Immature natural killer cell (primary cell): ENCODE data around the gene TMEM80. TPM values are rescaled to one million over a fixed set of nuclear protein-coding genes. Genes with fewer than 3 reads are reported as not detected.

ENCODE experiments used
- DNase-seq, 3 donors: peaks; one replicate each; pipeline ENCODE4 v3.0.0; 2022; ENCODE audit warnings: mixed read lengths in 1 of 3
- H3K27ac Mint-ChIP-seq, 6 donors: one replicate each; pipeline ENCODE4 v1.8.0; 2020; ENCODE audit warnings: mixed read lengths in 6 of 6, mild to moderate bottlenecking in 5 of 6, inconsistent platforms in 4 of 6, moderate library complexity in 3 of 6
- H3K27me3 Mint-ChIP-seq, 3 donors: one replicate each; pipeline ENCODE4 v1.8.0; 2020 to 2021; ENCODE audit warnings: low read depth in 3 of 3, mild to moderate bottlenecking in 3 of 3, mixed read lengths in 3 of 3, moderate library complexity in 3 of 3, inconsistent platforms in 1 of 3
- H3K36me3 Mint-ChIP-seq, 3 donors: one replicate each; pipeline ENCODE4 v1.8.0; 2020; ENCODE audit warnings: mixed read lengths in 3 of 3, inconsistent platforms in 2 of 3, mild to moderate bottlenecking in 2 of 3
- H3K4me1 Mint-ChIP-seq, 2 donors: one replicate each; pipeline ENCODE4 v1.8.0; 2020; ENCODE audit warnings: inconsistent platforms in 2 of 2, mild to moderate bottlenecking in 2 of 2, mixed read lengths in 2 of 2, moderate library complexity in 1 of 2
- H3K4me3 Mint-ChIP-seq, 5 donors: one replicate each; pipeline ENCODE4 v1.8.0; 2020; ENCODE audit warnings: mild to moderate bottlenecking in 5 of 5, mixed read lengths in 5 of 5, inconsistent platforms in 3 of 5, moderate library complexity in 3 of 5
- H3K9me3 Mint-ChIP-seq, 6 donors: one replicate each; pipeline ENCODE4 v1.8.0; 2020; ENCODE audit warnings: mild to moderate bottlenecking in 6 of 6, mixed read lengths in 6 of 6, inconsistent platforms in 4 of 6, moderate library complexity in 3 of 6
- polyA plus RNA-seq, 3 donors: library from polyadenylated mRNA; unstranded; fragments of 300-500 nt; fragmentation: Illumina TruSeq; gene quantifications; one replicate each; pipeline ENCODE4 v1.2.3, GENCODE V29; 2021

TMEM80 gene
- polyA plus RNA-seq, 3 donors from 2014 or later: 21.3 to 32.4 (median 30.4) TPM

- DNase-seq: no peak
- Mint-ChIP-seq H3K4me3 (no peak overlapping the region), H3K27me3 (peaks cover 3 to 6% (median 5%) of the 10 kb centered on the region in 3 donors), H3K4me1 (peaks cover 0 to 5% of the 10 kb centered on the region in 2 donors), H3K9me3 (no peaks in the 10 kb centered on the region), H3K36me3 (no peaks in the 10 kb centered on the region), H3K27ac (no peak overlapping the region)
Observed at GRCh38 chr11:707817-708420, 12.3 kb downstream of the TMEM80 start.

DNA sequence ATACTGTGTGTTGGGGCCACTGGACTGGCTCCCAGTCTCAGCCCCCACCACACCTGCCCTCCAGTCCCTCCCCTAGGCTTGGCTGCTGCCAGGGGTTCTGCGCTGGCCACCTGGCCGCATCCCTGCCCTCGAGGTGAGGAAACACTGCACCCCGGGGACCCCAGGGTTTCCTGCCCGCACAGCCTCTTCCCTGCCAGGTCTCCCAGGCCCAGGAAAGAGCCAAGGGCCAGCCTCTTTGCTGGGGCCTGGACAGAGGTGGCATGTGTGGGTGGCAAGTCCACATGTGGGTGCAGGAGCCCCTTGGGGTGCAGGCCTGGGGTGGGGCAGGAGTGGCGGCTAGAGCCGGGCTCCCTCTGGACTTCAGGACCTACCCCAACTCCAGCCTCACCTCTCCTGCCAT is 12.9 kb downstream of the TMEM80 start:
- peaks cover 5 to 6% (median 5%) of the 10 kb centered on the region in 3 donors for H3K27me3 Mint-ChIP-seq
- H3K4me1 Mint-ChIP-seq: peaks cover 0 to under 1% of the 10 kb centered on the region in 2 donors
- no peaks in the 10 kb centered on the region for H3K36me3 Mint-ChIP-seq
- no peak for DNase-seq
- H3K27ac Mint-ChIP-seq: no peak overlapping the region
- no peaks in the 10 kb centered on the region for H3K9me3 Mint-ChIP-seq
- H3K4me3 Mint-ChIP-seq: no peak overlapping the region

GRCh38 chr11:709109-709997 is 13.7 kb downstream of the TMEM80 start:
- no peak overlapping the region for H3K27ac Mint-ChIP-seq
- DNase-seq: no peak
- H3K4me3 Mint-ChIP-seq: no peak overlapping the region
- H3K9me3 Mint-ChIP-seq: no peaks in the 10 kb centered on the region
- peaks cover 5 to 6% (median 5%) of the 10 kb centered on the region in 3 donors for H3K27me3 Mint-ChIP-seq
- H3K36me3 Mint-ChIP-seq: no peaks in the 10 kb centered on the region
- no peaks in the 10 kb centered on the region for H3K4me1 Mint-ChIP-seq

- H3K9me3 Mint-ChIP-seq: no peaks in the 10 kb centered on the region
- H3K27ac Mint-ChIP-seq: no peak overlapping the region
Observed at GRCh38 chr11:714436-714835, 18.8 kb downstream of the TMEM80 start.

DNA sequence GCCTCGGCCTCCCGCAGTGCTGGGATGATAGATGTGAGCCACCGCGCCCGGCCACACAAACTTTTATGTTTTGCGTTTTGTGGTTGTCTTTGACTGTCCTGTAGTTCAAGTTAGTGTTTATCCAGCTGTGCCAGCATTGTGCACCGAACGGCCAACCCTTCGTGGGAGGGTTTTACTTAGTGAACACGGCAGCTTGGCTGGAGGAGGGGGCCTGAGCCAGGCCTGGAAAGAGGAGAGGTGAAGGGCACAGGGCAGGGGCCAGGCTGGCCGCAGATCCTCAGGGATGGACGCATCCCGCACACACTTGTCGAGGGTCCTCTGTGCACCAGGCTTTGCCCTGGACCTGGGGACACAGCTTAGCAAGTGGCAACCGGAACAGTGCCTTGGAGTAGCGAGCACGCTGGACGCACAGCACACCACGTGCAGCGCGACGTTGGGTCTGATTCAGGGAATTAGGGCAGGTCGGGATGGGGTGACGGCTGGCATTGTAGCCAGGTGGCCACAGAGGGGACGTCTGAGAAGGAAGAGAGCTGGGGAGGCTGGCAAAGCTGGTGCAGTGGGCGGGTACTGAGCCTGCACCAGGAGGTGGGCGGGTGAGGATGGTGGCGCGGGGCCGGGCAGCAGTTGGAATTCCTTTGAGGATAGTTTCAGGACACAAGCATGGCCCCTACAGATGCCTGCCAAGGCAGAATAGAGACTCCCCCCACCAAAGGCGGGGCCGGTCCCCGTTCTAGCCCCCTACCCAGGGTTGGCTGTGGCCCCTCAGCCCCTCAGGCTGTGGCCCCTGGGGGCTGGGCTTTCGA is 23.8 kb downstream of the TMEM80 start:
- Mint-ChIP-seq H3K27me3 (peaks cover 6 to 14% (median 11%) of the 10 kb centered on the region in 3 donors), H3K36me3 (no peaks in the 10 kb centered on the region), H3K27ac (no peak overlapping the region), H3K4me1 (peaks cover 6 to 7% of the 10 kb centered on the region in 2 donors), H3K9me3 (no peaks in the 10 kb centered on the region), H3K4me3 (peak overlapping the region in 4 of 5 donors; percentile 21 to 63 (median 38))
- no peak for DNase-seq

More at GRCh38 chr11:714436-714835, 18.8 kb downstream of the TMEM80 start:
- Mint-ChIP-seq H3K27me3 (peaks cover 0 to 6% (median 5%) of the 10 kb centered on the region in 3 donors), H3K4me1 (no peaks in the 10 kb centered on the region), H3K36me3 (no peaks in the 10 kb centered on the region), H3K4me3 (no peak overlapping the region)
- no peak for DNase-seq

GRCh38 chr11:720017-720641 is 24.5 kb downstream of the TMEM80 start:
- Mint-ChIP-seq H3K27ac (no peak overlapping the region), H3K9me3 (no peaks in the 10 kb centered on the region), H3K4me3 (peak overlapping the region in 4 of 5 donors; percentile 21 to 65 (median 34)), H3K36me3 (no peaks in the 10 kb centered on the region), H3K4me1 (peaks cover 6 to 7% of the 10 kb centered on the region in 2 donors), H3K27me3 (peaks cover 6 to 14% (median 11%) of the 10 kb centered on the region in 3 donors)
- DNase-seq: no peak

DNA sequence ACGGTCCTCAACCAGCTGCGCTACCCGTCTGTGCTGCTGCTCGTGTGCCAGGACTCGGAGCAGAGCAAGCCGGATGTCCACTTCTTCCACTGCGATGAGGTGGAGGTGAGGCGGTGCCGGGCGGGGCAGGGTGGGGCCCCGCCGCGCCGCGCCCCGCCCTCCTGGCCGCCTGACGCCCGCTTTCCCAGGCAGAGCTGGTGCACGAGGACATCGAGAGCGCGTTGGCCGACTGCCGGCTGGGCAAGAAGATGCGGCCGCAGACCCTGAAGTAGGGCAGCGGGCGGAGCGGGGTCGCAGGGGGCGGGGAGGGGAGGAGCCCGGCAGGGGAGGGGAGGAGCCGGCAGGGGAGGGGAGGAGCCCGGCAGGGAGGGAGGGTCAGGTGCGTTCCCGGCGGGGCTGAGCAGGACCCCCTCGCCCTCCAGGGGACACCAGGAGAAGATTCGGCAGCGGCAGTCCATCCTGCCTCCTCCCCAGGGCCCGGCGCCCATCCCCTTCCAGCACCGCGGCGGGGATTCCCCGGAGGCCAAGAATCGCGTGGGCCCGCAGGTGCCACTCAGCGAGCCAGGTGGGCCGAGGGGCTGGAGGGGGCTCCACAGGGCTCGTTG is 25.1 kb downstream of the TMEM80 start:
- Mint-ChIP-seq H3K27ac (no peak overlapping the region), H3K4me1 (peaks cover 6 to 7% of the 10 kb centered on the region in 2 donors), H3K9me3 (no peaks in the 10 kb centered on the region), H3K36me3 (no peaks in the 10 kb centered on the region), H3K27me3 (peaks cover 6 to 12% (median 11%) of the 10 kb centered on the region in 3 donors), H3K4me3 (peak overlapping the region in 2 of 5 donors; percentile 39 to 65)
- no peak for DNase-seq

DNA sequence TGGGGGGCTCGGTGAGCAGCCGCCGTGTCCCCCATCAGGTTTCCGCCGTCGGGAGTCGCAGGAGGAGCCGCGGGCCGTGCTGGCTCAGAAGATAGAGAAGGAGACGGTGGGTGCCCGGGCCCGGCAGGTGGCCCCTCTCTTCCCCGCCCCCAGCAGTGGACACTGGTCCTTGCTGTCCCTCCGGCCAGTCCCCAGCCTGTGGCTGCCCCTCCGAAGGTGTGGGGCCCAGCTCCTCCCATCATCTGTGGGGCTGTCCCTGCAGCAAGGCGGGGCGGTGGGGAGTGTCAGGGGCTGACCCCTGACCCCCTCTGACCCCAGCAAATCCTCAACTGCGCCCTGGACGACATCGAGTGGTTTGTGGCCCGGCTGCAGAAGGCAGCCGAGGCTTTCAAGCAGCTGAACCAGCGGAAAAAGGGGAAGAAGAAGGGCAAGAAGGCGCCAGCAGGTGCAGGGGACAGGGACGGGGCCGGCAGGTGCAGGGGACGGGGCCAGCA is 25.7 kb downstream of the TMEM80 start:
- DNase-seq: no peak
- peaks cover 6 to 12% (median 11%) of the 10 kb centered on the region in 3 donors for H3K27me3 Mint-ChIP-seq
- peaks cover 6 to 7% of the 10 kb centered on the region in 2 donors for H3K4me1 Mint-ChIP-seq
- no peaks in the 10 kb centered on the region for H3K36me3 Mint-ChIP-seq
- no peaks in the 10 kb centered on the region for H3K9me3 Mint-ChIP-seq
- no peak overlapping the region for H3K27ac Mint-ChIP-seq
- peak overlapping the region in 3 of 5 donors; percentile 12 to 63 (median 52) for H3K4me3 Mint-ChIP-seq

GRCh38 chr11:721741-722345 is 26.2 kb downstream of the TMEM80 start:
- Mint-ChIP-seq H3K4me1 (peaks cover 7 to 8% of the 10 kb centered on the region in 2 donors), H3K27me3 (peaks cover 6 to 12% (median 11%) of the 10 kb centered on the region in 3 donors), H3K4me3 (peak overlapping the region in 2 of 5 donors; percentile 12 to 52), H3K27ac (no peak overlapping the region), H3K36me3 (no peaks in the 10 kb centered on the region), H3K9me3 (no peaks in the 10 kb centered on the region)
- peak in 1 of 3 donors; percentile 21 for DNase-seq

DNA sequence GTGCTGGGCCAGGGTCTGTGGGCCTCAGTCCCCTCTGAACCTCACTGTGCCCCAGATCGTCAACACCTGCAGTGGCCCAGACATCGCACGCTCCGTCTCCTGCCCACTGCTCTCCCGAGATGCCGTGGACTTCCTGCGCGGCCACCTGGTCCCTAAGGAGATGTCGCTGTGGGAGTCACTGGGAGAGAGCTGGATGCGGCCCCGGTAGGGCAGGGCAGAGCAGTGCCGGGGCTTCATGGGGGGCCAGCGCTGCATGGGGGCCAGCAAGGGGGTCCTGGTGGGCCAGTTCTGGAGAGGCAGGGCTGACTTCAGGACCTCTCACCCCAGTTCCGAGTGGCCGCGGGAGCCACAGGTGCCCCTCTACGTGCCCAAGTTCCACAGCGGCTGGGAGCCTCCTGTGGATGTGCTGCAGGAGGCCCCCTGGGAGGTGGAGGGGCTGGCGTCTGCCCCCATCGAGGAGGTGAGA is 26.8 kb downstream of the TMEM80 start:
- no peak for DNase-seq
- Mint-ChIP-seq H3K36me3 (no peaks in the 10 kb centered on the region), H3K4me1 (peaks cover 7 to 9% of the 10 kb centered on the region in 2 donors), H3K27me3 (peaks cover 6 to 12% (median 11%) of the 10 kb centered on the region in 3 donors), H3K4me3 (no peak overlapping the region), H3K27ac (no peak overlapping the region), H3K9me3 (no peaks in the 10 kb centered on the region)

GRCh38 chr11:723120-723883 is 27.7 kb downstream of the TMEM80 start:
- peak overlapping the region; percentile 55 to 90 (median 74) for H3K4me3 Mint-ChIP-seq
- peaks cover 6 to 12% (median 8%) of the 10 kb centered on the region in 3 donors for H3K27me3 Mint-ChIP-seq
- peak; percentile 60 to 66 (median 65) for DNase-seq
- H3K4me1 Mint-ChIP-seq: peaks cover 7 to 9% of the 10 kb centered on the region in 2 donors
- H3K36me3 Mint-ChIP-seq: no peaks in the 10 kb centered on the region
- peak overlapping the region in 3 of 6 donors; percentile 37 to 69 (median 57) for H3K27ac Mint-ChIP-seq
- H3K9me3 Mint-ChIP-seq: no peaks in the 10 kb centered on the region
